MCF 10A (cell line): ENCODE data around the gene NOTCH4. TPM values are rescaled to one million over a fixed set of nuclear protein-coding genes. Genes with fewer than 3 reads are reported as not detected.

ENCODE experiments used
- BruUV-seq: library from RNA; stranded (reverse); fragments of 400-500 nt; replicated peaks from 2 replicates; lab custom pipeline; 2021; lab: Mats Ljungman, UMichigan
- CTCF ChIA-PET: fragments of 300-600 bp; sonication (Branson Sonifier 250); formaldehyde crosslinking; extraction: SDS; loops from one replicate; lab custom pipeline; 2021; ENCODE audit warnings: antibody characterized with exemption, inconsistent platforms; lab: Yijun Ruan, JAX
- POLR2A ChIA-PET: fragments of 300-600, 350-650 bp; sonication (Branson Sonifier 250); formaldehyde crosslinking; extraction: SDS; loops from one replicate; lab custom pipeline; 2020; ENCODE audit warnings: antibody characterized with exemption, inconsistent platforms; lab: Yijun Ruan, JAX
- DNase-seq: peaks from one replicate; pipeline ENCODE4 v3.0.0-alpha.2; 2018; ENCODE audit not compliant: unreplicated experiment
- H3K27ac Mint-ChIP-seq: one replicate; pipeline ENCODE4 v1.8.0; 2022; ENCODE audit warnings: mild to moderate bottlenecking, low read depth, mixed read lengths; ENCODE audit not compliant: unreplicated experiment
- H3K27me3 Mint-ChIP-seq: one replicate; pipeline ENCODE4 v1.8.0; 2022; ENCODE audit warnings: mixed read lengths; ENCODE audit not compliant: insufficient read depth, unreplicated experiment
- H3K36me3 Mint-ChIP-seq: one replicate; pipeline ENCODE4 v1.8.0; 2022; ENCODE audit warnings: mild to moderate bottlenecking, moderate library complexity, mixed read lengths; ENCODE audit not compliant: insufficient read depth, unreplicated experiment
- H3K4me1 Mint-ChIP-seq: one replicate; pipeline ENCODE4 v1.8.0; 2022; ENCODE audit warnings: mixed read lengths; ENCODE audit not compliant: insufficient read depth, unreplicated experiment
- H3K4me3 Mint-ChIP-seq: one replicate; pipeline ENCODE4 v1.8.0; 2022; ENCODE audit warnings: mild to moderate bottlenecking, moderate library complexity, mixed read lengths; ENCODE audit not compliant: unreplicated experiment
- H3K9me3 Mint-ChIP-seq: one replicate; pipeline ENCODE4 v1.8.0; 2022; ENCODE audit warnings: mixed read lengths; ENCODE audit not compliant: unreplicated experiment
- intact Hi-C: fragments of 100-400 bp; cut with micrococcal nuclease; formaldehyde crosslinking; loops from 2 replicates; pipeline ENCODE4 v1.14.1; 2022
- total RNA-seq: library from RNA; stranded (reverse); gene quantifications from 2 replicates; pipeline ENCODE4 v1.2.3, GENCODE V29; 2022
- TF ChIP-seq, protein P1 (sequence below): fragments of 200-600 bp; IDR thresholded peaks from one replicate; pipeline ENCODE4 v1.8.0; 2022; ENCODE audit warnings: antibody characterized with exemption, mild to moderate bottlenecking; ENCODE audit not compliant: unreplicated experiment

NOTCH4 gene
- total RNA-seq, 1 experiment from 2014 or later, result not detected

DNA sequence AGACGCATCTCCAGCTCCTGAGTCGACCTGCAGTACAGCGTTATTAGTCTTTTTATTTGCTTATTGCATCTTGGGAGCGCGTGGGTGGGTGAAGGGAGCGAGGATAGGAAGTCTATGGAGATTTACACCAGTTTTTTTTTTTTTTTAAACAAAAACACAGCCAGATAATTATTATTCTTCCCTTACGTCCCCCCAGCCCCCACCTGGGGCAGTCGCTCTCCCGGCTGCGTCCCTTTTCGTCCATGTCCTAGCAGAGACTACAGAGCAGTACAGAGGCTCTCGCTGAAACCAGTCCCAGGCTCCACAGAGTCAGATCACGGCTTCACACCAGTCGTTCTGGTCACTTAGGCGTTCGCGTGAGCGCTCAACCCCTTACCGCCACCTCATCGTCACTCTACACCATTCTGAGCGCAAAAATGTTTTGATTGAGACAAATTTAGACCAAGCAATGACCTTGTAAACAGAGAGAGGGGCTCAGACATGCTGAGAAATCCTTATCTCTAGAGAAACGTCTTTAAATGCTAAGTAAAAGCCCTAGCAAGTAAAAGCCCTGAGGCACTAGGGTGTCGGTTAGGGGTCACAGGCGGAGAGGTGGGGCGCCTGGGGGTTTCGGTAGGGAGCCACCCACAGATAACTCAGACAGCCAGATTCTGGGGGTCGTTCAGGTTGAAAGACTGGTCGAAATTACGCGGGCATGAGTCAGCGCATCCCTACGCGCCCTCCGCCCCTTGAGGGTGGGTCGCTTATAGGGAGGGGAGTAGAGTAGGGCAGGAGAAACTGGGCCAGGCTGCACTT, 70.9 kb downstream of the NOTCH4 start:
- POLR2A ChIA-PET, result interaction anchor here (0.5 to 1.0 kb wide), 4 partner anchors 12 to 1274 kb away, joined by 3 to 9 read pairs (median 4); no protein-coding TSS in a partner anchor
- CTCF ChIA-PET, result interaction anchor here (1.1 kb wide), 1 partner anchor 36 kb away, joined by 4 read pairs; no protein-coding TSS in a partner anchor
- no peaks in the 10 kb centered on the region for H3K27me3 Mint-ChIP-seq
- BruUV-seq, result no TSS peak
- DNase-seq, result no peak
- H3K4me3 Mint-ChIP-seq, result peak overlapping the region; percentile 86
- intact Hi-C loops, result loop anchor here (10.0 kb wide), 1 partner anchor 178 kb away; the partner anchor contains the start of gene DXO
- H3K9me3 Mint-ChIP-seq, result no peaks in the 10 kb centered on the region
- peaks cover 18% of the 10 kb centered on the region for H3K4me1 Mint-ChIP-seq
- peaks cover 16% of the 10 kb centered on the region for H3K36me3 Mint-ChIP-seq
- TF ChIP-seq, protein P1, sequence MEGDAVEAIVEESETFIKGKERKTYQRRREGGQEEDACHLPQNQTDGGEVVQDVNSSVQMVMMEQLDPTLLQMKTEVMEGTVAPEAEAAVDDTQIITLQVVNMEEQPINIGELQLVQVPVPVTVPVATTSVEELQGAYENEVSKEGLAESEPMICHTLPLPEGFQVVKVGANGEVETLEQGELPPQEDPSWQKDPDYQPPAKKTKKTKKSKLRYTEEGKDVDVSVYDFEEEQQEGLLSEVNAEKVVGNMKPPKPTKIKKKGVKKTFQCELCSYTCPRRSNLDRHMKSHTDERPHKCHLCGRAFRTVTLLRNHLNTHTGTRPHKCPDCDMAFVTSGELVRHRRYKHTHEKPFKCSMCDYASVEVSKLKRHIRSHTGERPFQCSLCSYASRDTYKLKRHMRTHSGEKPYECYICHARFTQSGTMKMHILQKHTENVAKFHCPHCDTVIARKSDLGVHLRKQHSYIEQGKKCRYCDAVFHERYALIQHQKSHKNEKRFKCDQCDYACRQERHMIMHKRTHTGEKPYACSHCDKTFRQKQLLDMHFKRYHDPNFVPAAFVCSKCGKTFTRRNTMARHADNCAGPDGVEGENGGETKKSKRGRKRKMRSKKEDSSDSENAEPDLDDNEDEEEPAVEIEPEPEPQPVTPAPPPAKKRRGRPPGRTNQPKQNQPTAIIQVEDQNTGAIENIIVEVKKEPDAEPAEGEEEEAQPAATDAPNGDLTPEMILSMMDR, result no peak
- H3K27ac Mint-ChIP-seq, result no peak overlapping the region

DNA sequence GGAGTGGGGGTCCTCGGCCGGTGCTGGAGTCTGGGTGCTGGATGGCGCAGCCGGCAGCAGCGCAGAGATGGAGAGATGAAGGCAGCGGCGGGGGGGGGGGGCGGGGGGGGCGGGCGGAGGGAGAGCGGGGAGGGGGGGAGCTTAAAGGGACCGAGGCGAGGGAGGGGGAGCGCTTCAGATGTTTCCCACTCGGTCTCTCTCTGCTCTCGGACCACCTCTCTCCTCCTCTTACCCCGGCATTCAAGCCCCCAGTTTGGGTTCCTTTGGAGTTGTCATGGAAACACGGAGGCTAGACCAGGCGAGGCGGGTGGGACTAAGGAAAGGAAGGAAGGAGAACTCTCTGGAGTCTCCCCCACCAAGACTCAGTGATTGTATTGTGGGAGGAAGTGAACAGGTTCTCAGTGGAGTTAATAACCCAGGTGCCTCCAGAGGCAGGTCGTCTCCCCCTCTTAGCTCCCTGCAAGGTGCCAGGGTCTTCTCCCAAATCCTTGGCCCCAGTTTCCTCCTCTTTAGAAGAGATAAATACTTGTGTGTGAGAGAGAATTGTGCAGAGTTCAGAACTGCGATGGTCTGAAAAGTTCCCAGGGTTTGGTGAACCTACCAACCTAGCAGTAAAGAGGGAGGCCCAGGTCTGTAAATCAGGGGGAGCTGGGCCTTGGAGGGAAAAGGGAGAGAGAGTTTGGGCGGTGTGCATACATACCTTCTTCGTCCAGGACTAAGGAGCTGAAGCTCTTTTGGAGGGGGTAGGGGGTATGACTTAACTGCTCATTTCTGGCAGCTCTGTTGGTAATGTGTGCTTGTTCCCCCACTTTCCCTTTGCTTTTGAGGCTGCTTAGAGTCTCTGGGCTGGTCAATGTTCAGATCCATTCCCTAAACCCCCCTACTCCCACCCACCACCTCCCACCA, 71.8 kb downstream of the NOTCH4 start, which contains the start of gene PRRT1:
Gene PRRT1, minus strand, starts transcription at position 77 of the 906 bp plus-strand sequence. CDS start 112 bp downstream, outside the sequence.
- ChIA-PET CTCF (interaction anchor here (0.6 to 1.1 kb wide), 2 partner anchors 9 to 35 kb away, joined by 3 to 4 read pairs; no protein-coding TSS in a partner anchor), POLR2A (interaction anchor here (0.6 kb wide), 1 partner anchor 36 kb away, joined by 9 read pairs; no protein-coding TSS in a partner anchor)
- no TSS peak for BruUV-seq
- H3K27me3 Mint-ChIP-seq, result no peaks in the 10 kb centered on the region
- DNase-seq, result no peak
- TF ChIP-seq, protein P1, result no peak
- no peak within 1 kb of the TSS for H3K27ac Mint-ChIP-seq
- no peaks in the 10 kb centered on the region for H3K9me3 Mint-ChIP-seq
- peaks cover 10% of the 10 kb centered on the region for H3K36me3 Mint-ChIP-seq
- H3K4me3 Mint-ChIP-seq, result no peak within 1 kb of the TSS
- intact Hi-C loops, result loop anchor here (10.0 kb wide), 1 partner anchor 177 kb away; the partner anchor contains the start of gene DXO
- peaks cover 18% of the 10 kb centered on the region for H3K4me1 Mint-ChIP-seq

DNA sequence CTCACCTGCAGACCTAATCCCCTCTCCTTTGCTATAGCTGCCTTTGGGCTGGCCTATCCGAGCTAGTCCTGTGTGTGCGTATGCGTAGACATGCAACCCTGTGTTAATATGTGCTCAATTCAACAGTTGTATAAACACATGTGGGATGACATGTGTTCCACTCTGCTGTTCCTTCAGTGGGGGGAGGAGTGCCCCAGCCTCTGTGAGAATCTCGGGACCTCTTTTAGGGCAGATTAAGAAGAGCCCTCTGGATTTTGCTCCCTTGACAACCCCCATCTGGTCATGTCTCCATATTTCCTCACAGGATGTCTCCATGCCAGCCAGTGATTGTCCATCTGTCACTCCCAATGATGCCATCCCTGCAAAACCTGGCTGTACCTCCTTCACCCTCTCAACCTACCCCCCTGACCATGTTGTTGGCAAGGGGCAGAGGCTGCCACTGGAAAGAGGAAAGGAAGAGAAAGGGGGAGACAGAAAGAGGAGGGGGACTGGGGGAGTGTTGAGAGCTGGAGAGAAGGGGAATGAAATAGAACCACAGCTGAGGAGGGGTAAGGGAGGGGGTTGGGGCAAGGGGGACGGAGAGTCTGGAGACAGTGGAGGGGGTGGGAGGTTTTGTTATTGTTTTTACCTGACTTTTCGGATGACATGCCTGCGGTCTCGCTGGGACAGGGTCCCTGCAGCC, 72.5 kb downstream of the NOTCH4 start:
- Mint-ChIP-seq H3K4me3 (no peak overlapping the region), H3K27ac (no peak overlapping the region)

More for the DNA sequence above, 72.5 kb downstream of the NOTCH4 start:
- TF ChIP-seq, protein P1, result no peak
- Mint-ChIP-seq H3K9me3 (no peaks in the 10 kb centered on the region), H3K36me3 (peaks cover 10% of the 10 kb centered on the region), H3K27me3 (no peaks in the 10 kb centered on the region), H3K4me1 (peaks cover 23% of the 10 kb centered on the region)
- DNase-seq, result no peak
- intact Hi-C loops, result loop anchor here (10.0 kb wide), 1 partner anchor 177 kb away; the partner anchor contains the start of gene DXO
- ChIA-PET POLR2A (no interaction called here), CTCF (interaction anchor here (0.6 kb wide), 1 partner anchor 8 kb away, joined by 3 read pairs; no protein-coding TSS in a partner anchor)
- no TSS peak for BruUV-seq
